Measurements from ENCODE around the gene KISS1.

The KISS1 gene

DNA sequence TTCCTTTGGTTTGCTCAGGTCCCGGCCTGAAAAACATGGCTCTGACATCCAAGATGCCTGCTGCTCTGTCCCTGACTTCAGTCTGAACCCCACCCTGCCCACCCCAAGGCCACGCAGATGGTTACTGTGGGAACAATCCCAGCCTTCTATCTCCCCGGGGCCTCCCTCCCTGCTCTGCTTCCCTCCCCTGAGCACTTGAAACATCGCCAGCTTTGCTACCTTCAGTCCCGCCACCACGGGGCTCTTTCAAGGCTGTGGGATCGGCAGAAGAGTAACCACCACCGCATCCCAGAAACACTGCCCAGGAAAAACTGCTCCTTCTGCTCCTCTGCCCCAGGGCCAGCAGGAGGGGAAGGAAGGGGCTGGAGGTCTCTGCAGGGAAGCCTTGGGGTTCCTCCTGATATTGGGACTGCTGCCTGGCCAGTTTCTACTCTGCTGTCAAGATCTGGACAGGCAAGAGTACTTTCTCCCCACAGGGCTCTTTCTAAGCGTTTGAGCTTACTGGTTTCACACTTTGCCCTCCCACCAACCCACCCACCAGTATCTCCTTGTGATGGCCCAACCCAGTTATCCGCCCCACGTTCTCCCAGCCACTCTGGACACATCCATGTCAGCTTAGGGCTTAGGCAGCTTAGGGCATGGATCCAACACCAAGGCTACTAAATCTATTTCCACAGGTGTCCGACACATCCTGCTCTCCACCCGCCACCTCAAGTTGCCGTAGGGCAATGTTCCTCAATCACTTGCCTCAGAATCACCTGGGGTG lies 52.8 kb downstream of the KISS1 start:
- Histone ChIP-seq H4K20me1 (no peaks in the 10 kb centered on the region), H3K4me1 (no peaks in the 10 kb centered on the region), H3K36me3 (peaks cover 41% of the 10 kb centered on the region), H3K4me2 (no peak overlapping the region), H3K9ac (no peak overlapping the region), H3K27me3 (no peaks in the 10 kb centered on the region), H3K4me3 (no peak overlapping the region), H3K27ac (no peak overlapping the region), H3K9me3 (no peaks in the 10 kb centered on the region)
- TF ChIP-seq Cebpa-rat (IDR thresholded peaks at IDR 0.05): no peak

DNA sequence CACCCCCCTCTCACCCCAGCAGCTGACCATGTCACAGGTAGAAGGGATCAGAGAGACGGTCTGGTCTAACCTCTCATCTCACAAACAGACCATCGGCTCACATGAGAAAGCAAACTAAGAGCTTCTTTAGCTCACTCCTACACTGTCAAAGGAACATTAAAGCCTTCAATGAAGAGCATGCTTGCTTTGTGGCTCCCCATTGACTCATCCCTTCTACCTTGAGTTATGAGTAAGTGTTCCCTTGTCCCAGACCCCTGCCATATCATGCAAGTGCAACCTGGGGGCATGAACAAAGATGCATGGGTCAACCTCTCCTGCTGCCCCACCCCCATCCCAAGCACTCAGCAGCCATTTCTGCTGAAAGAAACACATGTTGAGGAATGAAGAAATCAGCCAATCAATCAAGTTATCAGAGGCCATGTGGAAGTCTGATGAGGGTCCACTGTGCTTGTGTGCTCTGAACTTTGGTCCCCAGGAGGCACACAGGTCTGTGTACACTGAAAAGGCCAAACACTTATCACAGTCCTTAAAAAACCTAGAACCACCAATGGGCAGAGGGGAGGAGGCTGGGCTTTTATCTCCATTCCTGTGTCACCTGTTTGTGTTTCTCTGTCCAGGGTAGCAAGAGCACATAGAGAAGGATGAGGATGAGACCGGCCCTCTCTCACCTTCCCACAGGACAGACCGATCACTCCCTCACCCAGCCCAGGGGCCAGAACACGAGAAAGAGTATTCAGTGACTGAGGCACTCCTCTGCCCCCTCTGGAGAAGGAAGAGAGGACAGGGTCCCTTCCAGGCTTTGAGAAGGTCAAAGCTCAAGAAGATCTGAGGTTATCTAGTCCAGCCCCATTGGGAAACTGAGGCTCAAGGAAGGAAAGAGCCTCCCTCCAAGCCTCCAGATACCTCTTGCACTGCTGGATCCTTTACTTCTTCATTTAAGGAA lies 54.0 kb downstream of the KISS1 start:
- Histone ChIP-seq H3K27ac (no peak overlapping the region), H3K4me1 (no peaks in the 10 kb centered on the region), H3K4me3 (no peak overlapping the region), H3K36me3 (peaks cover 47% of the 10 kb centered on the region), H3K9me3 (no peaks in the 10 kb centered on the region), H3K9ac (no peak overlapping the region), H4K20me1 (no peaks in the 10 kb centered on the region), H3K27me3 (no peaks in the 10 kb centered on the region), H3K4me2 (no peak overlapping the region)
- TF ChIP-seq Cebpa-rat (IDR thresholded peaks at IDR 0.05): no peak

DNA sequence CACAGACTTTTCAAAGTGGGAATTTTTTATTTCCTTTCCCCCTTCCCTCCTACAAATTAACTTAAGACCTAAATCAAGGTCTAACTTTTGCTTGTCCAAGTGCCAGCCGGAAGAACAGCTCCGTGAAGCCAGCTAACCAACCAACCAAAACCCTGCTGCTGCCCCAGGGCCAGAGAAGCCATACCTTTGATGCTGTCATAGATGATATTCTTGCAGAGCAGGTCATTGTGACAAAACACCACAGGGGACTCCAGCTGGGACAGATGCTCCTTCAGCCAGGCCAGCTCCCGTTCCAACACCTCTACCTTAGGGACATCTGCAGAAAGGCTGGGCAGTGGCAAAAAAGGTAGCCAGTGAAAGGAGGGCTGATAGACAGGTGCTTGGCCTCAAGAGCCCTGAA lies 55.2 kb downstream of the KISS1 start:
- H3K4me1 ChIP-seq: no peaks in the 10 kb centered on the region
- H3K4me3 ChIP-seq: no peak overlapping the region
- peaks cover 52% of the 10 kb centered on the region for H3K36me3 ChIP-seq
- no peaks in the 10 kb centered on the region for H4K20me1 ChIP-seq
- H3K27ac ChIP-seq: no peak overlapping the region
- no peak overlapping the region for H3K9ac ChIP-seq
- no peaks in the 10 kb centered on the region for H3K27me3 ChIP-seq
- TF ChIP-seq Cebpa-rat (IDR thresholded peaks at IDR 0.05): no peak
- H3K9me3 ChIP-seq: no peaks in the 10 kb centered on the region
- H3K4me2 ChIP-seq: no peak overlapping the region

Measured in BLaER1 (cell line).